ENCODE results near the gene MATN1. TPM values are rescaled to one million over a fixed set of nuclear protein-coding genes. Genes with fewer than 3 reads are reported as not detected.

Gene MATN1
- total and polyA plus RNA-seq, 4 experiments from 2014 or later, result 0.12 to 1.2 (median 0.53) TPM; not detected in 1

GRCh38 chr1:30719406-30720270 is 3.7 kb downstream of the MATN1 start:
- intact Hi-C loops (cut with micrococcal nuclease), result loop anchor here (1.0 to 2.0 kb wide), 4 partner anchors 60 to 346 kb away; partner anchors contain the start of gene PUM1
- Histone ChIP-seq H3K27me3 (ENCODE audit: insufficient read depth, low read length) (no peaks in the 10 kb centered on the region), H3K4me1 (ENCODE audit: insufficient read depth, low read length) (peaks cover 36% of the 10 kb centered on the region), H3K27ac (ENCODE audit: low read depth, low read length) (peak overlapping the region; percentile 100), H3K36me3 (ENCODE audit: insufficient read depth, low read length) (peaks cover 8% of the 10 kb centered on the region), H3K4me3 (ENCODE audit: low read length in 2 of 2) (peak overlapping the region; percentile 85 to 94), H3K9me3 (ENCODE audit: control insufficient read depth in 1 of 2, low read length in 2 of 2) (no peaks in the 10 kb centered on the region)
- Mint-ChIP-seq H3K9me3 (peaks cover 0 to 4% (median 0%) of the 10 kb centered on the region in 8 donors), H3K36me3 (peaks cover 0 to 16% of the 10 kb centered on the region in 2 donors), H3K27me3 (no peaks in the 10 kb centered on the region), H3K4me1 (peaks cover 19 to 45% (median 33%) of the 10 kb centered on the region in 4 donors), H3K4me3 (peak overlapping the region; percentile 79 to 94 (median 84)), H3K27ac (peak overlapping the region; percentile 91 to 99 (median 96))
- POLR2A ChIA-PET (ENCODE audit: partially characterized antibody), result interaction anchor here (1.0 to 37.5 kb wide), 12 partner anchors 9 to 211 kb away, joined by 3 to 1160 read pairs (median 7); partner anchors contain the start of gene LAPTM5
- peak in 1 of 5 donors; percentile 27 for DNase-seq
- CTCF ChIA-PET (ENCODE audit: partially characterized antibody), result interaction anchor here (0.7 to 14.9 kb wide), 18 partner anchors 9 to 1489 kb away, joined by 3 to 687 read pairs (median 4); partner anchors contain the start of genes LAPTM5 and MECR

- CTCF ChIA-PET (ENCODE audit: partially characterized antibody), result interaction anchor here (0.8 to 14.9 kb wide), 20 partner anchors 10 to 1488 kb away, joined by 3 to 687 read pairs (median 4); partner anchors contain the start of genes LAPTM5 and MECR
These were observed 4.6 kb downstream of the MATN1 start for GRCh38 chr1:30718636-30719405.

GRCh38 chr1:30718091-30718635 is 5.2 kb downstream of the MATN1 start:
- Mint-ChIP-seq H3K9me3 (peaks cover 0 to 4% (median 0%) of the 10 kb centered on the region in 8 donors), H3K36me3 (peaks cover 0 to 11% of the 10 kb centered on the region in 2 donors), H3K27ac (peak overlapping the region; percentile 92 to 99 (median 99)), H3K4me3 (peak overlapping the region; percentile 90 to 96 (median 94)), H3K4me1 (peaks cover 15 to 45% (median 27%) of the 10 kb centered on the region in 4 donors), H3K27me3 (no peaks in the 10 kb centered on the region)
- Histone ChIP-seq H3K9me3 (ENCODE audit: control insufficient read depth in 1 of 2, low read length in 2 of 2) (no peaks in the 10 kb centered on the region), H3K4me1 (ENCODE audit: insufficient read depth, low read length) (peaks cover 36% of the 10 kb centered on the region), H3K4me3 (ENCODE audit: low read length in 2 of 2) (peak overlapping the region in 1 of 2 donors; percentile 42), H3K27me3 (ENCODE audit: insufficient read depth, low read length) (no peaks in the 10 kb centered on the region), H3K36me3 (ENCODE audit: insufficient read depth, low read length) (peaks cover 8% of the 10 kb centered on the region), H3K27ac (ENCODE audit: low read depth, low read length) (peak overlapping the region; percentile 100)
- ChIA-PET POLR2A (ENCODE audit: partially characterized antibody) (interaction anchor here (0.7 to 37.5 kb wide), 12 partner anchors 11 to 578 kb away, joined by 3 to 1160 read pairs (median 6); partner anchors contain the start of genes LAPTM5, SNRNP40 and ZCCHC17), CTCF (ENCODE audit: partially characterized antibody) (interaction anchor here (0.9 to 14.9 kb wide), 18 partner anchors 10 to 1487 kb away, joined by 3 to 687 read pairs (median 6); partner anchors contain the start of genes LAPTM5, MECR and PTPRU)
- intact Hi-C loops (cut with micrococcal nuclease), result loop anchor here (1.0 to 2.0 kb wide), 3 partner anchors 25 to 211 kb away; no protein-coding TSS in a partner anchor
- DNase-seq, result peak; percentile 98 to 99 (median 99)

More at GRCh38 chr1:30718636-30719405, 4.6 kb downstream of the MATN1 start:
- Mint-ChIP-seq H3K27me3 (no peaks in the 10 kb centered on the region), H3K9me3 (peaks cover 0 to 4% (median 0%) of the 10 kb centered on the region in 8 donors), H3K27ac (peak overlapping the region; percentile 91 to 99 (median 96)), H3K36me3 (peaks cover 0 to 13% of the 10 kb centered on the region in 2 donors), H3K4me3 (peak overlapping the region; percentile 79 to 94 (median 84)), H3K4me1 (peaks cover 15 to 45% (median 29%) of the 10 kb centered on the region in 4 donors)
- DNase-seq, result peak; percentile 79 to 97 (median 96)
- no peaks in the 10 kb centered on the region for H3K9me3 ChIP-seq (ENCODE audit: control insufficient read depth in 1 of 2, low read length in 2 of 2)
- peaks cover 8% of the 10 kb centered on the region for H3K36me3 ChIP-seq (ENCODE audit: insufficient read depth, low read length)
- no peaks in the 10 kb centered on the region for H3K27me3 ChIP-seq (ENCODE audit: insufficient read depth, low read length)
- H3K4me3 ChIP-seq (ENCODE audit: low read length in 2 of 2), result peak overlapping the region; percentile 85 to 94
- H3K27ac ChIP-seq (ENCODE audit: low read depth, low read length), result peak overlapping the region; percentile 100
- intact Hi-C loops (cut with micrococcal nuclease), result loop anchor here (1.0 to 2.0 kb wide), 6 partner anchors 24 to 346 kb away; partner anchors contain the start of gene PUM1
- H3K4me1 ChIP-seq (ENCODE audit: insufficient read depth, low read length), result peaks cover 36% of the 10 kb centered on the region
- POLR2A ChIA-PET (ENCODE audit: partially characterized antibody), result interaction anchor here (0.6 to 37.5 kb wide), 15 partner anchors 10 to 1475 kb away, joined by 3 to 1160 read pairs (median 7); partner anchors contain the start of genes LAPTM5, SNRNP40 and ZCCHC17

DNA sequence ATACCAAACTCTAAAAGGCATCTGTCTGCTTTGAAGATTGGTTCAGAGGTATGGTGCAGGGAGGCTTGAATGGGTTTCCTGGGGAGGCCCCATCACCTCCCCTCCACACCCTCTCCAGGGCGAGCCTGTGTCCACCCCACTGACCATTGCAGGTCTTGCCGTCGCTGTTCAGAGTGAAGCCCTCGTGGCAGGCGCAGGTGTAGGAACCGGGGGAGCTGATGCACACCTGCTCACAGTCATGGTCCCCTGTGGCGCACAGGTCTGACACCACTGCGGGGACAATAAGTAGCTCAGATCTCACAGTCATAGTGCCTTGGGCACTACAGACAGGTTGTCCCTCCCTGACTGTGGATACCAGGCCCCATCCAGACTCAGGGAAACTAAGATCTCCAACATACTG is 6.7 kb downstream of the MATN1 start:
- H3K9me3 Mint-ChIP-seq, result peaks cover 0 to 4% (median 0%) of the 10 kb centered on the region in 8 donors
- H3K4me1 Mint-ChIP-seq, result peaks cover 15 to 35% (median 27%) of the 10 kb centered on the region in 4 donors
- H3K36me3 Mint-ChIP-seq, result peaks cover 0 to 7% of the 10 kb centered on the region in 2 donors
- no peaks in the 10 kb centered on the region for H3K27me3 ChIP-seq (ENCODE audit: insufficient read depth, low read length)
- H3K27me3 Mint-ChIP-seq, result no peaks in the 10 kb centered on the region
- DNase-seq, result no peak
- H3K4me3 ChIP-seq (ENCODE audit: low read length in 2 of 2), result no peak overlapping the region
- CTCF ChIA-PET (ENCODE audit: partially characterized antibody), result interaction anchor here (0.6 to 14.9 kb wide), 3 partner anchors 27 to 85 kb away, joined by 3 to 687 read pairs (median 4); no protein-coding TSS in a partner anchor
- peaks cover 26% of the 10 kb centered on the region for H3K4me1 ChIP-seq (ENCODE audit: insufficient read depth, low read length)
- POLR2A ChIA-PET (ENCODE audit: partially characterized antibody), result interaction anchor here (37.5 kb wide), 1 partner anchor 40 kb away, joined by 1160 read pairs; the partner anchor contains the start of gene LAPTM5
- no peaks in the 10 kb centered on the region for H3K36me3 ChIP-seq (ENCODE audit: insufficient read depth, low read length)
- no peak overlapping the region for H3K27ac ChIP-seq (ENCODE audit: low read depth, low read length)
- intact Hi-C loops (cut with micrococcal nuclease), result no loop called here
- peak overlapping the region in 7 of 8 donors; percentile 47 to 96 (median 78) for H3K4me3 Mint-ChIP-seq
- peak overlapping the region in 5 of 7 donors; percentile 42 to 99 (median 92) for H3K27ac Mint-ChIP-seq
- no peaks in the 10 kb centered on the region for H3K9me3 ChIP-seq (ENCODE audit: control insufficient read depth in 1 of 2, low read length in 2 of 2)

DNA sequence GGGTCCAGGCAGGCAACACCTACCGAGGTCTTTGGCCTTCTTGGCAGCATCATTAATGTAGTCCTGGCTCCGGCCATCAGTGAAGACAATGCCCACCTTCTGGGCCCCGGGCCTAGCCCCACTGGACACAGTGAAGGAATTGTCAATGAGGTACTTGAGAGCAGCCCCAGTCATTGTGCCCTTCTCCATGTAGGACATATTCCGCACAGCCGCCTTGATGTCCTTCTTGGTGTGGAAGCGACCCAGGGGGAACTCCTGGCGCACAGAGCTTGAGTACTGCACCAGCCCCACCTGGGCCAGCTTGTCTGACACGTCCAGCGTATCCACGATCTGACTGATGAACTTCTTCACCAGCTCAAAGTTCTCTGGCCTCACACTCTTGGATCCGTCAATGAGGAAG is 7.5 kb downstream of the MATN1 start:
- ChIA-PET POLR2A (ENCODE audit: partially characterized antibody) (interaction anchor here (37.5 kb wide), 1 partner anchor 40 kb away, joined by 1160 read pairs; the partner anchor contains the start of gene LAPTM5), CTCF (ENCODE audit: partially characterized antibody) (interaction anchor here (14.9 kb wide), 1 partner anchor 69 kb away, joined by 687 read pairs; no protein-coding TSS in a partner anchor)
- Histone ChIP-seq H3K9me3 (ENCODE audit: control insufficient read depth in 1 of 2, low read length in 2 of 2) (no peaks in the 10 kb centered on the region), H3K27me3 (ENCODE audit: insufficient read depth, low read length) (no peaks in the 10 kb centered on the region), H3K27ac (ENCODE audit: low read depth, low read length) (no peak overlapping the region), H3K36me3 (ENCODE audit: insufficient read depth, low read length) (no peaks in the 10 kb centered on the region), H3K4me1 (ENCODE audit: insufficient read depth, low read length) (peaks cover 26% of the 10 kb centered on the region), H3K4me3 (ENCODE audit: low read length in 2 of 2) (no peak overlapping the region)
- Mint-ChIP-seq H3K36me3 (peaks cover 0 to 5% of the 10 kb centered on the region in 2 donors), H3K9me3 (peaks cover 0 to 4% (median 0%) of the 10 kb centered on the region in 8 donors), H3K4me1 (peaks cover 14 to 35% (median 23%) of the 10 kb centered on the region in 4 donors), H3K27me3 (no peaks in the 10 kb centered on the region), H3K27ac (no peak overlapping the region), H3K4me3 (no peak overlapping the region)
- no peak for DNase-seq
- intact Hi-C loops (cut with micrococcal nuclease), result no loop called here

- ChIA-PET CTCF (ENCODE audit: partially characterized antibody) (interaction anchor here (14.9 kb wide), 1 partner anchor 69 kb away, joined by 687 read pairs; no protein-coding TSS in a partner anchor), POLR2A (ENCODE audit: partially characterized antibody) (interaction anchor here (37.5 kb wide), 1 partner anchor 41 kb away, joined by 1160 read pairs; the partner anchor contains the start of gene LAPTM5)
- intact Hi-C loops (cut with micrococcal nuclease), result no loop called here
- no peaks in the 10 kb centered on the region for H3K9me3 ChIP-seq (ENCODE audit: control insufficient read depth in 1 of 2, low read length in 2 of 2)
- Mint-ChIP-seq H3K4me1 (peaks cover 12 to 33% (median 17%) of the 10 kb centered on the region in 4 donors), H3K27me3 (no peaks in the 10 kb centered on the region), H3K9me3 (peaks cover 0 to 4% (median 0%) of the 10 kb centered on the region in 8 donors), H3K27ac (peak overlapping the region in 1 of 7 donors; percentile 42), H3K4me3 (no peak overlapping the region), H3K36me3 (peaks cover 0 to 5% of the 10 kb centered on the region in 2 donors)
- no peak for DNase-seq
- no peak overlapping the region for H3K27ac ChIP-seq (ENCODE audit: low read depth, low read length)
- no peak overlapping the region for H3K4me3 ChIP-seq (ENCODE audit: low read length in 2 of 2)
- H3K27me3 ChIP-seq (ENCODE audit: insufficient read depth, low read length), result no peaks in the 10 kb centered on the region
- no peaks in the 10 kb centered on the region for H3K36me3 ChIP-seq (ENCODE audit: insufficient read depth, low read length)
- peaks cover 19% of the 10 kb centered on the region for H3K4me1 ChIP-seq (ENCODE audit: insufficient read depth, low read length)
These were observed 8.2 kb downstream of the MATN1 start for GRCh38 chr1:30715216-30715615.
